K562 treated with DMSO at 1 percent for 48 hours (cell line): ENCODE results near the gene DDX24. TPM values are rescaled to one million over a fixed set of nuclear protein-coding genes. Genes with fewer than 3 reads are reported as not detected.

Source experiments
- total RNA-seq: library from RNA; unstranded; fragments of 300-600 nt; gene quantifications from 2 replicates; pipeline ENCODE4 v1.2.3, GENCODE V29; 2022; ENCODE audit warnings: low replicate concordance; ENCODE audit errors: extremely low read depth

The DDX24 gene, protein sequence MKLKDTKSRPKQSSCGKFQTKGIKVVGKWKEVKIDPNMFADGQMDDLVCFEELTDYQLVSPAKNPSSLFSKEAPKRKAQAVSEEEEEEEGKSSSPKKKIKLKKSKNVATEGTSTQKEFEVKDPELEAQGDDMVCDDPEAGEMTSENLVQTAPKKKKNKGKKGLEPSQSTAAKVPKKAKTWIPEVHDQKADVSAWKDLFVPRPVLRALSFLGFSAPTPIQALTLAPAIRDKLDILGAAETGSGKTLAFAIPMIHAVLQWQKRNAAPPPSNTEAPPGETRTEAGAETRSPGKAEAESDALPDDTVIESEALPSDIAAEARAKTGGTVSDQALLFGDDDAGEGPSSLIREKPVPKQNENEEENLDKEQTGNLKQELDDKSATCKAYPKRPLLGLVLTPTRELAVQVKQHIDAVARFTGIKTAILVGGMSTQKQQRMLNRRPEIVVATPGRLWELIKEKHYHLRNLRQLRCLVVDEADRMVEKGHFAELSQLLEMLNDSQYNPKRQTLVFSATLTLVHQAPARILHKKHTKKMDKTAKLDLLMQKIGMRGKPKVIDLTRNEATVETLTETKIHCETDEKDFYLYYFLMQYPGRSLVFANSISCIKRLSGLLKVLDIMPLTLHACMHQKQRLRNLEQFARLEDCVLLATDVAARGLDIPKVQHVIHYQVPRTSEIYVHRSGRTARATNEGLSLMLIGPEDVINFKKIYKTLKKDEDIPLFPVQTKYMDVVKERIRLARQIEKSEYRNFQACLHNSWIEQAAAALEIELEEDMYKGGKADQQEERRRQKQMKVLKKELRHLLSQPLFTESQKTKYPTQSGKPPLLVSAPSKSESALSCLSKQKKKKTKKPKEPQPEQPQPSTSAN
- total RNA-seq, result not detected in 2 replicates

DNA sequence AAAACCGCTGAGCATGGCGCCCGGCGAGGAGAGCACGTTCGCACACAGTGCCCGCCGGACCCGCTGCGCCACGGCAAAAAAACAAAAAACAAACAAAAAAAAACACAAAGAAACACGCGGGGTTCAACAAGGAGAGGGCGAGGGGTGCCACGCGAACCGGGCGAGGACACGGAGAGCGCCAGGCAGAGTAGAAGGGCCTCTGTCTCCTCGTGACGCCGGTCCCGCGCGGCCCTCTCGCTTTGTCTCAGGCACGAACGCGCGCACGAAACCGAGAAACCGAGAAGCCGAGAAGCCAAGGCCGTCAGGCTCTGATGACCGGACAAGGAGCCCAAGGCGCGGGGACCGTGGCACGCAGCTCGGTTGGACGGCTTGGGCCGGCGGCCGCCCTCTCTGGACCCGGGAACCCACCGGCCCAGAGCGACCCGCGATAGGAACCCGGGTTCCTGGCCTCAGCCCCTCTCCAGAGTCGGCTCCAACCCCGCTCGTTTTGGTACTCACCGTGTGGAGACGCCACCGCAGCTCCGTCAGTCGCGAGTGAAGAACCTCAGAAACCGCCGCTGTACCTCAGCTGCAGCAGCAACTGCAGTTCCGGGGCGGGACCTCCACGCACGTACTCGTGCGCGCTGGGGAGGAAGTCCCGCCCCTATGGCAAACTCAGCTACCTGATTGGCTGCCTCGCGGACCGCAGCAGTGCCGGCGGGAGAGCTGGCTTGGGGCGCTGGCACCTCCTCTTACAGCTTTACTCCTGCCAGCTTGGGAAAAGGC is at the start of gene DDX24, which contains the start of gene IFI27L1:
TSS of gene DDX24 (minus strand) at position 582 of the 765 bp plus-strand sequence. CDS start 1,460 bp downstream, outside the sequence.
TSS of gene IFI27L1 (plus strand) at position 690 of the 765 bp plus-strand sequence. CDS start 15,628 bp downstream, outside the sequence.

DNA sequence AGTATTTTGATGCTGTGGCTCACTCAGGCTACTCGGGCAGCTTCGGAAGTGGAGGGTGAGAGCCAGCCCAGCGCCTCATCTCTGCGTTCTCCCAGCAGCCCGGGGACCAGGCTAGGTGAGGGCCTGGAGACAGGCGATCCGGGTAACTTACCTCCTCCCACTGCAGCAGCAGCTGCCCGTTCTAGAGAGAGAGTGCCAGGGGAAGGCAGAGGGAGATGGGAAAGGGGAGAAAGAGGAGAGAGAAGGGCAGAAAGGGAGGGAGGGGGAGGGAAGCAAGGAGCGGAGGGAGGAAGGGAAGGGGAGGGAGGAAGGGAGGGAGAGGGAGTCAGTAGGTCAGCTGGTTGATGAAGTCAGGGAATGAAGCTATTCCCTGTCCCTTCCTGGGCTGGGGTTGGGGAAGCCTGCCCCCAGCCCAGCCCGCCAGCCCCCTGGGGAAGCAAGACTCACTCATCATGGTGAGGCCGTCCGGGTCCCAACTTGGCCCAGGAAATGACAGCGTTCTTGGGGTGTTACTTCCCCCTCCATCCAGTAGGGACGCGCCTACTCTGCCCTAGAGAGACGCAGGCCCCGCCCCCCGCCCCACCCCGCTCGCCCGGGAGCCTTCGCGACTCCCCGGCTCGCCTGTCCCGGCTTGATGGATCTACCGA is 48.2 kb upstream of the DDX24 start, which contains the start of gene IFI27L2:
TSS of gene IFI27L2 (minus strand) at position 494 of the 647 bp plus-strand sequence. CDS start at position 454, 40 bp downstream.

DNA sequence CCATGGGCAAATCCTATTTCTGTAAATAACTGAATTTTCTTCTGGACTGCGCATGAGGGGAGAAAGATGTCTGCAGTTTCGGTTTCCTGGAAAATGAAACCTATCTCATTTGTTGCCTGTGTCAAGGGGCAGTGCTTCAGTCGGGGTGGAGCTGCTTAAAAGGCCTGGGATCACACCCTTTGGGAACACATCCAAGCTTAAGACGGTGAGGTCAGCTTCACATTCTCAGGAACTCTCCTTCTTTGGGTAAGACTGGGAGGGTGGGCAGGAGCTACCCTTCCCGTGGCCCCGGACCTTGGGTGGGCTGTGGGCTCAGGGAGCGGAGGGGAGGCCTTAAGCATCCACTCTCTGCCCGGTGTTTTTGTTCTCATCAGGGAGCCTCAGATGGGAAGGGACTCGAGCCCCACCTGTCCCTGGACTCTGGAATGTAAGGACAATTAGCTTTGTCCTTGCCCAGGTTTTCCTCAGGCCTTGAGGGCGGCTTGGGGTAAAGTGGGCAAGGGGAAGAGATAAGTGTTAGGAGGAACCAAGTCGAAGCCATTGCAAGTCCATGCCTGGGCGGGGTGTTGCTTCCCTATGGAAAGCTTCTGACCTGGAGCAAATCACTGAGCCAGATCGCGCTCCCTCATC is 29.7 kb upstream of the DDX24 start, which contains the start of gene IFI27:
TSS of gene IFI27 (plus strand) at position 185 of the 630 bp plus-strand sequence.

DNA sequence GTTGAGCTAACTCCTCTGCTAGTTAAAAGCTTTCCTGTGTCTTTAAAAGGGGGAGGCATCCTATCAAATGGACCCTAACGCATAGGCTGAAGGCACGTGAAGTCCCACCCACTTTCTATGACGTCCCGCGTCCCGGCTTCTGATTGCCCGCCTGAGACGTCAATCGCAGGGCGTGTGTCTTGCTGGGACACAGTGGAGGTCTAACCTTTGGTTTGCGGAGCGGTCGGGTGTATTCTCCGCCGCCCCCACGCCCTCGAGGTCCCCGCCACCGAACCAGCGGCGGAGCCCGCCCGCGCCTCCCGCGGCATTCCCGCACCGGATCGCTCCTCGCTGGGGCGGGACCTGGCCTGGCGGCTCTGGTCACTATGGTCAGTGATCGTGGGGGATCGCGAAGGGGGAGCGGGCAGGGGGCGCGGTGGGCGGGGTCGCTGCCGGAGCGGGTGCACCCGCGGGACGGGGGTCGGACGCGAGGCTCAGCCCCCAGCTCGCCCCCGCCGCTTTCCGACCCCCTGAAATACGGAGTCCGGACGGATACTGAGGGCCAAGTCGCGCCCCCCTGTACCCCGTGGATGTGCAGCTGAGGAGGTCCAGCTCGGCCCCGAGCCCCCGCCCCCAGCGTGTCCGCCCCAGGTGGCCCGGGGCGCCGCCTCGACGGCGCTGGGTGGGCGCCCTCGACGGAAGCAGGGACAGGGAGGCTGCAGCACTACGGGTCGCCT is 54.7 kb downstream of the DDX24 start, which contains the start of gene OTUB2:
TSS of gene OTUB2 (plus strand) at position 168 of the 716 bp plus-strand sequence. CDS start at position 366, 198 bp downstream.

Other genes starting within 250 kb of the DDX24 start
- gene FAM181A, start 153.9 kb downstream of the DDX24 start, total RNA-seq, result not detected in 2 replicates
- not detected in 2 replicates for gene ASB2, start 104.6 kb downstream of the DDX24 start, total RNA-seq
- gene CCDC197, start 83.9 kb downstream of the DDX24 start, total RNA-seq, result not detected in 2 replicates
- not detected in 2 replicates for gene OTUB2, start 54.9 kb downstream of the DDX24 start, total RNA-seq
- gene IFI27L1, start 108 bp upstream of the DDX24 start, total RNA-seq, result not detected in 2 replicates
- not detected in 2 replicates for gene IFI27, start 29.5 kb upstream of the DDX24 start, total RNA-seq
- not detected in 2 replicates for gene IFI27L2, start 48.4 kb upstream of the DDX24 start, total RNA-seq
- not detected in 2 replicates for gene PPP4R4, start 93.1 kb upstream of the DDX24 start, total RNA-seq
- not detected in 2 replicates for gene SERPINA10, start 212.1 kb upstream of the DDX24 start, total RNA-seq
- not detected in 2 replicates for gene SERPINA6, start 242.1 kb upstream of the DDX24 start, total RNA-seq